SK-N-SH (cell line): ENCODE measurements around the gene CNIH3. TPM values are rescaled to one million over a fixed set of nuclear protein-coding genes. Genes with fewer than 3 reads are reported as not detected.

Experiments
- CTCF ChIA-PET: fragments of 300-600, 350-600 bp; formaldehyde crosslinking; extraction: SDS; loops from one replicate; lab custom pipeline; 2021; lab: Yijun Ruan, JAX
- POLR2A ChIA-PET: fragments of 350-600 bp; sonication (Branson Sonifier 250); formaldehyde crosslinking; extraction: SDS; loops from one replicate; lab custom pipeline; 2020; ENCODE audit warnings: antibody characterized with exemption, inconsistent platforms; lab: Yijun Ruan, JAX
- DNase-seq: peaks from one replicate; pipeline ENCODE4 v3.0.0; 2012
- H2AFZ ChIP-seq: fragments of 200-600 bp; sonication (generic); 2 replicates; pipeline ENCODE4 v1.8.1; 2016; ENCODE audit warnings: antibody characterized with exemption, mild to moderate bottlenecking, low read depth
- H3F3A ChIP-seq: fragments of 200-600 bp; sonication (generic); replicated peaks from 2 replicates; pipeline ENCODE3; 2016; ENCODE audit warnings: antibody characterized with exemption, mild to moderate bottlenecking; ENCODE audit not compliant: insufficient read depth
- H3K27ac ChIP-seq, 2 experiments: fragments of 200-500 bp in 1 of 2; fragments of 200-600 bp in 1 of 2; sonication (Bioruptor generic) in 1 of 2; sonication (generic), shearing (Covaris generic) in 1 of 2; 2 replicates each; pipeline versions ENCODE4 v1.5.1 to v1.6.1; 2014 to 2016; ENCODE audit warnings: low read depth in 2 of 2, inconsistent platforms in 1 of 2, low read length in 1 of 2, mild to moderate bottlenecking in 1 of 2, mixed read lengths in 1 of 2
- H3K27me3 ChIP-seq: fragments of 200-600 bp; sonication (generic), shearing (Covaris generic); 2 replicates; pipeline ENCODE4 v1.6.1; 2016; ENCODE audit warnings: mixed run types; ENCODE audit not compliant: insufficient read depth
- H3K36me3 ChIP-seq, 2 experiments: fragments of 200-500 bp in 1 of 2; fragments of 200-600 bp in 1 of 2; sonication (Bioruptor generic) in 1 of 2; sonication (generic) in 1 of 2; replicated peaks in 1 of 2; 2 replicates each; pipeline versions ENCODE3 to v1.5.1; 2014 to 2016; ENCODE audit warnings: low read length in 1 of 2, mild to moderate bottlenecking in 1 of 2; ENCODE audit not compliant: insufficient read depth in 2 of 2, control insufficient read depth in 1 of 2
- H3K4me1 ChIP-seq, 2 experiments: fragments of 200-500 bp in 1 of 2; fragments of 200-600 bp in 1 of 2; sonication (Bioruptor generic) in 1 of 2; sonication (generic), shearing (Covaris generic) in 1 of 2; 2 replicates each; pipeline versions ENCODE4 v1.5.1 to v1.6.1; 2014 to 2016; ENCODE audit warnings: low read depth in 1 of 2, low read length in 1 of 2, mixed run types in 1 of 2; ENCODE audit not compliant: insufficient read depth in 2 of 2, control insufficient read depth in 1 of 2
- H3K4me2 ChIP-seq: fragments of 200-600 bp; sonication (generic), shearing (Covaris generic); 2 replicates; pipeline ENCODE4 v1.6.1; 2017; ENCODE audit warnings: mixed run types
- H3K4me3 ChIP-seq, 2 experiments: fragments of 200-500 bp in 1 of 2; fragments of 200-600 bp in 1 of 2; sonication (Bioruptor generic) in 1 of 2; sonication (generic), shearing (Covaris generic) in 1 of 2; 2 replicates each; pipeline versions ENCODE4 v1.5.1 to v1.8.1; 2014 to 2016; ENCODE audit warnings: low read depth in 2 of 2, inconsistent platforms in 1 of 2, low read length in 1 of 2, mild to moderate bottlenecking in 1 of 2, mixed read lengths in 1 of 2, moderate library complexity in 1 of 2
- H3K79me2 ChIP-seq: fragments of 200-600 bp; sonication (generic); 2 replicates; pipeline ENCODE4 v1.8.1; 2017; ENCODE audit warnings: mild to moderate bottlenecking; ENCODE audit not compliant: insufficient read depth
- H3K9ac ChIP-seq: fragments of 200-600 bp; sonication (generic); 2 replicates; pipeline ENCODE4 v1.6.1; 2017; ENCODE audit warnings: mixed run types
- H3K9me2 ChIP-seq: fragments of 200-600 bp; sonication (generic); 2 replicates; pipeline ENCODE4 v1.6.1; 2017; ENCODE audit warnings: mixed run types
- H3K9me3 ChIP-seq: fragments of 200-600 bp; sonication (generic); 2 replicates; pipeline ENCODE4 v1.6.1; 2017; ENCODE audit warnings: mixed run types, mild to moderate bottlenecking, moderate library complexity
- H4K20me1 ChIP-seq: fragments of 200-600 bp; sonication (generic); 2 replicates; pipeline ENCODE4 v1.6.1; 2017; ENCODE audit warnings: mild to moderate bottlenecking, mixed run types; ENCODE audit not compliant: insufficient read depth
- CTCF ChIP-seq: fragments of 200-600 bp; sonication (generic); IDR thresholded peaks from 2 replicates; pipeline ENCODE4 v1.6.1; 2017; ENCODE audit warnings: antibody characterized with exemption, mild to moderate bottlenecking, moderate library complexity
- EP300 ChIP-seq, 2 experiments: IDR thresholded peaks; 2 replicates each; pipeline versions ENCODE4 v1.4.0 to v1.6.1; 2012; ENCODE audit warnings: borderline replicate concordance in 1 of 2, low read depth in 1 of 2, low read length in 1 of 2
- EZH2phosphoT487 ChIP-seq: fragments of 200-600 bp; sonication (generic); IDR thresholded peaks from 2 replicates; pipeline ENCODE4 v1.6.1; 2017; ENCODE audit warnings: low read depth, mixed run types, mild to moderate bottlenecking, antibody characterized with exemption, moderate library complexity, borderline replicate concordance
- FOXM1 ChIP-seq: IDR thresholded peaks from 2 replicates; pipeline ENCODE4 v1.4.0; 2012; ENCODE audit warnings: low read depth, mild to moderate bottlenecking
- JUND ChIP-seq: IDR thresholded peaks from 2 replicates; pipeline ENCODE4 v1.4.0; 2012
- MEF2A ChIP-seq: IDR thresholded peaks from 2 replicates; pipeline ENCODE4 v1.4.0; 2012; ENCODE audit warnings: low read depth, borderline replicate concordance
- MXI1 ChIP-seq: IDR thresholded peaks from 2 replicates; pipeline ENCODE4 v1.6.1; 2012; ENCODE audit warnings: mild to moderate bottlenecking, low read depth, low read length, improper control_type of control experiment
- NRF1 ChIP-seq: IDR thresholded peaks from 2 replicates; pipeline ENCODE4 v1.6.1; 2012; ENCODE audit warnings: low read depth, mild to moderate bottlenecking, low read length
- RXRA ChIP-seq: IDR thresholded peaks from 2 replicates; pipeline ENCODE4 v1.4.0; 2012; ENCODE audit warnings: low read depth, mild to moderate bottlenecking, borderline replicate concordance
- SMC3 ChIP-seq: IDR thresholded peaks from 2 replicates; pipeline ENCODE4 v1.6.1; 2012; ENCODE audit warnings: low read depth, low read length, improper control_type of control experiment
- TEAD4 ChIP-seq: IDR thresholded peaks from 2 replicates; pipeline ENCODE4 v1.4.0; 2012; ENCODE audit warnings: mild to moderate bottlenecking, borderline replicate concordance; ENCODE audit not compliant: insufficient read depth
- USF1 ChIP-seq: IDR thresholded peaks from 2 replicates; pipeline ENCODE4 v1.4.0; 2012; ENCODE audit warnings: low read depth, borderline replicate concordance
- ZBTB33 ChIP-seq: IDR thresholded peaks from 2 replicates; pipeline ENCODE4 v1.4.0; 2012; ENCODE audit warnings: low read depth, borderline replicate concordance
- WGBS: methylation state at CpG from one replicate; pipeline ENCODE4 v1.1.6; 2017; ENCODE audit warnings: low lambda C conversion rate; 5-methylcytosine and 5-hydroxymethylcytosine counted together
- polyA plus RNA-seq, 3 experiments: library from polyadenylated mRNA; depleted of rRNA; stranded (reverse); fragments of >200 nt; gene quantifications; 2 replicates each; pipeline ENCODE4 v1.2.3, GENCODE V29; 2012

CNIH3 gene
- polyA plus RNA-seq, 1 of the 3 experiments (the other 2 are of a cell fraction): 18.8 TPM

GRCh38 chr1:224690576-224690975 lies 74.5 kb downstream of the CNIH3 start:
- CTCF ChIA-PET: no interaction called here
- H3K4me1 ChIP-seq: no peaks in the 10 kb centered on the region
- H3K4me3 ChIP-seq: no peak overlapping the region
- H3F3A ChIP-seq: no peaks in the 10 kb centered on the region
- DNase-seq: no peak
- H2AFZ ChIP-seq: no peak overlapping the region
- H3K36me3 ChIP-seq: peaks cover 5 to 27% of the 10 kb centered on the region in 2 experiments
- H3K9me2 ChIP-seq: no peaks in the 10 kb centered on the region
- H4K20me1 ChIP-seq: no peaks in the 10 kb centered on the region
- H3K4me2 ChIP-seq: no peak overlapping the region
- no peaks in the 10 kb centered on the region for H3K27me3 ChIP-seq
- H3K79me2 ChIP-seq: no peaks in the 10 kb centered on the region; the same call in 1 of the 2 replicates
- no peak overlapping the region for H3K27ac ChIP-seq
- H3K9ac ChIP-seq: no peak overlapping the region
- POLR2A ChIA-PET: no interaction called here
- no peaks in the 10 kb centered on the region for H3K9me3 ChIP-seq
- 98% methylated on average over 4 of the region's 4 CpGs for WGBS
- TF ChIP-seq MEF2A (no peak), RXRA (no peak), JUND (no peak), NRF1 (no peak), TEAD4 (no peak), USF1 (no peak), CTCF (no peak)
- TF ChIP-seq, all 33 proteins: peak for 0

- Histone ChIP-seq H3K4me1 (no peaks in the 10 kb centered on the region), H3F3A (no peaks in the 10 kb centered on the region), H3K27ac (no peak overlapping the region), H3K9me2 (no peaks in the 10 kb centered on the region), H3K4me2 (no peak overlapping the region), H2AFZ (no peak overlapping the region), H3K27me3 (no peaks in the 10 kb centered on the region), H3K9ac (no peak overlapping the region), H3K36me3 (peaks cover 5 to 27% of the 10 kb centered on the region in 2 experiments), H4K20me1 (no peaks in the 10 kb centered on the region), H3K79me2 (no peaks in the 10 kb centered on the region; the same call in 1 of the 2 replicates), H3K9me3 (no peaks in the 10 kb centered on the region), H3K4me3 (no peak overlapping the region)
- DNase-seq: no peak
- TF ChIP-seq RXRA (no peak), NRF1 (no peak), JUND (no peak), FOXM1 (no peak), CTCF (no peak), EP300 (IDR thresholded peaks at IDR 0.05; ENCODE audit: borderline replicate concordance in 1 of 2, low read depth in 1 of 2, low read length in 1 of 2) (no peak), MXI1 (no peak), SMC3 (no peak), EZH2phosphoT487 (no peak), ZBTB33 (no peak)
- ChIA-PET CTCF (no interaction called here), POLR2A (no interaction called here)
- WGBS: 66% methylated on average over 4 of the region's 4 CpGs
Measured at GRCh38 chr1:224691148-224691925, 75.2 kb downstream of the CNIH3 start.
